Mononuclear cell (primary cell): ENCODE measurements around the gene RASGRF1. TPM values are rescaled to one million over a fixed set of nuclear protein-coding genes. Genes with fewer than 3 reads are reported as not detected.
"Not testable (repeated sequence)": the region's sequence is repeated elsewhere in the genome, so short reads cannot be mapped to it uniquely, and the experiment has no call there.

ENCODE experiments used
- H3K27me3 ChIP-seq: 2 replicates; pipeline ENCODE4 v1.6.0; 2011; ENCODE audit warnings: low read length, control low read depth; ENCODE audit not compliant: insufficient read depth
- H3K4me1 ChIP-seq: 2 replicates; pipeline ENCODE4 v1.5.1; 2011; ENCODE audit warnings: mild to moderate bottlenecking, low read length, control low read depth; ENCODE audit not compliant: insufficient read depth
- H3K4me3 ChIP-seq: 2 replicates; pipeline ENCODE4 v1.5.1; 2011; ENCODE audit warnings: mild to moderate bottlenecking, low read length, moderate library complexity
- H3K9me3 ChIP-seq: 2 replicates; pipeline ENCODE4 v1.5.1; 2011; ENCODE audit warnings: low read depth, mild to moderate bottlenecking, control low read depth, low read length
- total RNA-seq: library from RNA; depleted of rRNA; stranded (reverse); fragments of >200 nt; gene quantifications from one replicate; pipeline ENCODE4 v1.2.3, GENCODE V29; 2012

RASGRF1 gene
- total RNA-seq, 1 donor, result not detected

DNA sequence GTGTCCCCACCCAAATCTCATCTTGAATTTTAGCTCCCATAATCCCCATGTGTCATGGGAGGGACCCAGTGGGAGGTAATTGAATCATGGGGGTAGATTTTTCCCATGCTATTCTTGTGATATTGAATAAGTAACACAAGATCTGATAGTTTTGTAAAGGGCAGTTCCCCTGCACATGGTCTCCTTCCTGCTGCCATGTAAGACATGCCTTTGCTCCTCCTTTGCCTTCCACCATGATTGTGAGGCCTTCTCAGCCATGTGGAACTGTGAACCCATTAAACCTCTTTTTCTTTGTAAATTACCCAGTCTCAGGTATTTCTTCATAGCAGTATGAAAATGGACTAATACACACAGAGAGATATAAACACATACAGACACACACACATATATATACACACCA lies 66.1 kb downstream of the RASGRF1 start:
- H3K4me3 ChIP-seq, H3K9me3 ChIP-seq, H3K4me1 ChIP-seq, H3K27me3 ChIP-seq: not testable (repeated sequence)

DNA sequence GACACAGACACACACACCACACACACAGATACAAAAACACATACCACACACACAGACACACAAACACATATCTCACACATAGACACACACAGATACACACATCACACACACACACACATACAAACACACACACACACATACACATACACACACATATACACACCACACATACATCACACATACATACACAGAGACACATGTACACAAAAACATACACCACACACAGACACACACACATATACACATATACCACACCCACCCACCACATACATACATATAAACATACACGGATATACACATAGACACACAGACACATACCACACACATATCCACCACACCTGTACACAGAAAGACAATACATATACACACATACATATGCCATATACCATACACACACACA lies 66.7 kb downstream of the RASGRF1 start:
- Histone ChIP-seq H3K4me1 (no peaks in the 10 kb centered on the region), H3K9me3 (no peaks in the 10 kb centered on the region), H3K4me3 (no peak overlapping the region), H3K27me3 (no peaks in the 10 kb centered on the region)

DNA sequence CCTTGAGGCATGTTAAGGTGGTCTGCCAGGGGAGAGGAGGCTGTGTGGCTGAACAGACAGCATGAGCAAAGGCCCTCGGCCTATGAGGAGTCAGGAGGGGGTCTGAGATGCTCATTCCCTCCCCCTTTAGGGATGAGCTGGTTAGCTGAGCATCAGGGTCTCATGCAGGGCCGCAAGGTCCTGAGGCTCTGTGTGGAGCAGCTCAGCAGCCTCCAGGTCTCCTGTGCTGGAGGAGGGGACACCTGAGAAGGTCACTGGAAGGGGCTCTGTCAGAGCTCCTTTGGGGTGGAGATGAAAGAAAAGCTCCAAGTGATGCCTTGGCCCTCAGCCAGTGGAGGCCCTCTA lies 67.1 kb downstream of the RASGRF1 start:
- H3K27me3 ChIP-seq, result no peaks in the 10 kb centered on the region
- no peak overlapping the region for H3K4me3 ChIP-seq
- H3K4me1 ChIP-seq, result no peaks in the 10 kb centered on the region
- H3K9me3 ChIP-seq, result no peaks in the 10 kb centered on the region

DNA sequence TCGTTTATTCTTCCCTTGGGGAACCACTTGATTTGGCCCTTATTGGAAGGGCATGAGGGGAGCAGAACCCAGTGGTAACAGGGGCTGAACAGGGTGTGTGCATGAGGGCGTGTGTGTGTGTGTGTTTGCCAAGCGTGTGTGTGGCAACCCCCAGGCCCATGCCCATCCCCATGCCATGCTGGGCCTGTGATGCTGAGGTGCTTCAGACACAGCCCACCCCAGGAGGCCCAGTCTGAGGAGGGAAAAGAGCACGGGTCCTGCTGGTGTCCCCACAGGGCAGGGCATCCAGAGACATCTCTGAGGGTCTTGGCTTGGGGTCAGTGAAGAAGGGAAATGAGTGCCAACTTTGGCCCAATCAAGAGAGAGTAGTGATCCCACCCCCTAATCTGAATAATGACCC lies 71.6 kb downstream of the RASGRF1 start:
- no peaks in the 10 kb centered on the region for H3K9me3 ChIP-seq
- H3K4me1 ChIP-seq, result no peaks in the 10 kb centered on the region
- no peaks in the 10 kb centered on the region for H3K27me3 ChIP-seq
- H3K4me3 ChIP-seq, result no peak overlapping the region

DNA sequence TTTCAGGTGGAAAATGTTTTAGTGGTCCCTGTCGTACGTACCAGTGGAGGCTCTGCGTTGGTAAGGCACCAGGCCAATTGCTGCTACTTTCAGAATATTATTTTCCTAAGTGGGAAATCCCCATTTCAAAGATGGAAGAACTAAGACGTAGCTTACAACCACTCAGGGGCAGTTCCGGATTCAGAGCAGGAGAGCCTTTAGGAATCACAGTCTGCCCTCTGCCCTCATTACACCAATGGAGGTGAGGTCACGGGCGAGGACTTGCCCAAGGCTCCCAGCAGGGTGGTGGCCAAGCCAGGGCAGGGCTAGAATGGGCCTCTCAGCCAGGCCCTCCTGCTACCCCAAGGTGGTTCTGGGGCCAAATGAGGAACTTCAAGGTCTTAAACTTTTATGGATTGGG lies 72.6 kb downstream of the RASGRF1 start:
- no peak overlapping the region for H3K4me3 ChIP-seq

DNA sequence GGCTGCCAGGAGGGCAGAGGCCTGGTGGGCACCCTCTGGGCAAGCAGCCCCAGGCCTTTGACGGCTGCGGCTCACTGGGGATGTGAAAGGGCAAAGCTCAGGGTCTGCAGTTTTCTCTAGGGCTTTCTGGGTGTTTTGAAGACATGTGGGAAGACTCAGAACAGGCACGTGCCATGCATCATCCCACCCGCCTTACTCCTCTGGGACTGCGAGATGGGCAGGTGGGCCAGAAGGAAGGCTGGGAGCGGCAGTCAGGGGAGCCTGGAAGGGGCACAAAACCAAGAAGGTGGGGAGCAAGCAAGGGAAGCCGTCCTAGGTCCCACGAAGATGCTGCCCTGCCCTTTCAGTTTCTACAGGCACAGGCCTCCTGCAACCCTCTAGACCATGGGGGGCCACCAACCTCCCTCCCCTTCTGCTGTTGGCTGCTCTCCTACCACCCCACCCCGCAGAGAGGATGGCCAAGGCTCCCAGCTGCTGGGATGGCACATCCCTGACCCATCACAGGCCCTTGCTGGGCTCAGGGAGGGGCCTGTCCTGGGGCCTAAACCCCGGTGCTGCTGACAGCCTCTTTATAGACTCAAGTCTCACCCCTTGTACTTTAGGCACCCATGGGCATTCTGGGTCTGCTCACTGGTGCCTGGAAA lies 73.9 kb downstream of the RASGRF1 start:
- H3K4me3 ChIP-seq, result no peak overlapping the region
- H3K9me3 ChIP-seq, result no peaks in the 10 kb centered on the region
- H3K27me3 ChIP-seq, result no peaks in the 10 kb centered on the region
- H3K4me1 ChIP-seq, result no peaks in the 10 kb centered on the region

More for the DNA sequence above, 72.6 kb downstream of the RASGRF1 start:
- Histone ChIP-seq H3K4me1 (no peaks in the 10 kb centered on the region), H3K9me3 (no peaks in the 10 kb centered on the region), H3K27me3 (no peaks in the 10 kb centered on the region)

- Histone ChIP-seq H3K27me3 (no peaks in the 10 kb centered on the region), H3K4me3 (no peak overlapping the region), H3K4me1 (no peaks in the 10 kb centered on the region), H3K9me3 (no peaks in the 10 kb centered on the region)
Measured at GRCh38 chr15:79015416-79015815, 75.2 kb downstream of the RASGRF1 start.

GRCh38 chr15:79010278-79010677 lies 80.3 kb downstream of the RASGRF1 start:
- Histone ChIP-seq H3K27me3 (no peaks in the 10 kb centered on the region), H3K4me1 (peaks cover 1% of the 10 kb centered on the region), H3K4me3 (no peak overlapping the region), H3K9me3 (no peaks in the 10 kb centered on the region)

- H3K4me1 ChIP-seq, result peaks cover 10% of the 10 kb centered on the region
- H3K27me3 ChIP-seq, result no peaks in the 10 kb centered on the region
- no peaks in the 10 kb centered on the region for H3K9me3 ChIP-seq
- no peak overlapping the region for H3K4me3 ChIP-seq
Measured at GRCh38 chr15:79009379-79009778, 81.2 kb downstream of the RASGRF1 start.

DNA sequence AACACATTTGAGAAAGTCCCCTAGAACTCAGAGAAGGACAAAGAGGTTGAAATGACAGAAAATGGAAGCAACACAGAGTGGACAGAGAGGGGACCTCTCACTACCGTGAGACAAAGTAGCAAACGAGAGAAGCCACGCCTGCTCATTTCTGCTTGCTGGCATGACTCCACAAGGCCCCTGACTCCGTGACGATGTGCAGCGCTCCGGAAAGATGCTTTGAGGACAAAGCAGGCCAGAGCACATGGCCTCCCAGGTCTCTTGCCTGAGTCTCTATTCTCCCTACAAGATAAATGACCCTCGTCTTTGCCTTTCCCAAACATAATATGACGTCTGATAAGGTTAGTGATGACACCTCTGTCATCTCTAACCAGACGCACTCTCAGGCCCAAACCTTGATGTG lies 81.9 kb downstream of the RASGRF1 start:
- no peaks in the 10 kb centered on the region for H3K27me3 ChIP-seq
- H3K4me3 ChIP-seq, result no peak overlapping the region
- no peaks in the 10 kb centered on the region for H3K9me3 ChIP-seq
- peaks cover 18% of the 10 kb centered on the region for H3K4me1 ChIP-seq

- Histone ChIP-seq H3K4me3 (no peak overlapping the region), H3K27me3 (no peaks in the 10 kb centered on the region), H3K9me3 (no peaks in the 10 kb centered on the region), H3K4me1 (peaks cover 20% of the 10 kb centered on the region)
Measured at GRCh38 chr15:79007066-79007465, 83.5 kb downstream of the RASGRF1 start.

GRCh38 chr15:79006071-79006470 lies 84.5 kb downstream of the RASGRF1 start:
- peaks cover 20% of the 10 kb centered on the region for H3K4me1 ChIP-seq
- no peaks in the 10 kb centered on the region for H3K27me3 ChIP-seq
- no peak overlapping the region for H3K4me3 ChIP-seq
- no peaks in the 10 kb centered on the region for H3K9me3 ChIP-seq

GRCh38 chr15:79004336-79004735 lies 86.2 kb downstream of the RASGRF1 start:
- no peaks in the 10 kb centered on the region for H3K27me3 ChIP-seq
- H3K4me3 ChIP-seq, result no peak overlapping the region
- peaks cover 20% of the 10 kb centered on the region for H3K4me1 ChIP-seq
- H3K9me3 ChIP-seq, result no peaks in the 10 kb centered on the region

- Histone ChIP-seq H3K27me3 (no peaks in the 10 kb centered on the region), H3K4me1 (peaks cover 20% of the 10 kb centered on the region), H3K9me3 (no peaks in the 10 kb centered on the region), H3K4me3 (no peak overlapping the region)
Measured at GRCh38 chr15:79003896-79004295, 86.7 kb downstream of the RASGRF1 start.

GRCh38 chr15:79003301-79003700 lies 87.3 kb downstream of the RASGRF1 start:
- no peaks in the 10 kb centered on the region for H3K27me3 ChIP-seq
- no peak overlapping the region for H3K4me3 ChIP-seq
- peaks cover 20% of the 10 kb centered on the region for H3K4me1 ChIP-seq
- no peaks in the 10 kb centered on the region for H3K9me3 ChIP-seq

- Histone ChIP-seq H3K9me3 (no peaks in the 10 kb centered on the region), H3K4me1 (peaks cover 20% of the 10 kb centered on the region), H3K4me3 (no peak overlapping the region), H3K27me3 (no peaks in the 10 kb centered on the region)
Measured at GRCh38 chr15:79002581-79002980, 88.0 kb downstream of the RASGRF1 start.
